ENCODE data around the gene CLBA1. TPM values are rescaled to one million over a fixed set of nuclear protein-coding genes. Genes with fewer than 3 reads are reported as not detected.
A peak's percentile ranks its signal among the peaks of the same experiment; 100 is the strongest.

Gene CLBA1
- total RNA-seq, 1 donor from 2014 or later, result 3.9 TPM

GRCh38 chr14:105019861-105020814 lies 34.5 kb downstream of the CLBA1 start:
- H3K4me3 Mint-ChIP-seq, result peak overlapping the region; percentile 84
- CTCF ChIA-PET, result interaction anchor here (1.1 to 1.6 kb wide), 6 partner anchors 8 to 26 kb away, joined by 3 to 9 read pairs (median 4); no protein-coding TSS in a partner anchor
- peaks cover 15% of the 10 kb centered on the region for H3K36me3 Mint-ChIP-seq (ENCODE audit: low read depth)
- ATAC-seq (ENCODE audit: low read depth), result peak; percentile 13
- peak overlapping the region; percentile 73 for H3K27ac Mint-ChIP-seq
- DNase-seq, result no peak
- H3K9me3 Mint-ChIP-seq, result no peaks in the 10 kb centered on the region
- no peaks in the 10 kb centered on the region for H3K27me3 Mint-ChIP-seq
- no peak for TF ChIP-seq CTCF (IDR thresholded peaks at IDR 0.05)
- intact Hi-C loops (cut with micrococcal nuclease), result loop anchor here (2.0 kb wide), 6 partner anchors 45 to 471 kb away; partner anchors contain the start of genes GPR132, SIVA1 and TEDC1
- POLR2A ChIA-PET, result interaction anchor here (0.6 to 3.0 kb wide), 12 partner anchors 25 to 508 kb away, joined by 3 to 27 read pairs (median 5); partner anchors contain the start of genes BRF1, CLBA1, GPR132 and SIVA1
- H3K4me1 Mint-ChIP-seq, result peaks cover 62% of the 10 kb centered on the region

GRCh38 chr14:105020815-105021655 lies 35.4 kb downstream of the CLBA1 start, which contains the start of gene CDCA4:
TSS of gene CDCA4 (minus strand) at chr14:105021083. CDS start at chr14:105011929, 9,154 bp downstream.
- ChIA-PET POLR2A (interaction anchor here (0.6 to 3.0 kb wide), 17 partner anchors 8 to 507 kb away, joined by 3 to 27 read pairs (median 5); partner anchors contain the start of genes BRF1, CLBA1, GPR132 and SIVA1), CTCF (interaction anchor here (1.0 to 1.6 kb wide), 4 partner anchors 21 to 25 kb away, joined by 3 to 9 read pairs (median 4); no protein-coding TSS in a partner anchor)
- no peaks in the 10 kb centered on the region for H3K27me3 Mint-ChIP-seq
- ATAC-seq (ENCODE audit: low read depth) (peak; percentile 84), DNase-seq (peak; percentile 97)
- H3K4me3 Mint-ChIP-seq, result peak within 1 kb of the TSS; percentile 92
- no peaks in the 10 kb centered on the region for H3K9me3 Mint-ChIP-seq
- TF ChIP-seq CTCF (IDR thresholded peaks at IDR 0.05), result no peak
- peaks cover 62% of the 10 kb centered on the region for H3K4me1 Mint-ChIP-seq
- H3K36me3 Mint-ChIP-seq (ENCODE audit: low read depth), result peaks cover 13% of the 10 kb centered on the region
- peak within 1 kb of the TSS; percentile 94 for H3K27ac Mint-ChIP-seq
- intact Hi-C loops (cut with micrococcal nuclease), result loop anchor here (1.0 to 2.0 kb wide), 8 partner anchors 24 to 470 kb away; partner anchors contain the start of genes CLBA1, GPR132, SIVA1 and TEDC1

- H3K27ac Mint-ChIP-seq, result peak overlapping the region; percentile 94
- no peak for TF ChIP-seq CTCF (IDR thresholded peaks at IDR 0.05)
- no peak for DNase-seq
- intact Hi-C loops (cut with micrococcal nuclease), result loop anchor here (1.0 to 2.0 kb wide), 8 partner anchors 24 to 469 kb away; partner anchors contain the start of genes CLBA1, GPR132, SIVA1 and TEDC1
- CTCF ChIA-PET, result interaction anchor here (1.0 to 1.6 kb wide), 3 partner anchors 20 to 24 kb away, joined by 4 to 9 read pairs (median 5); no protein-coding TSS in a partner anchor
- H3K4me3 Mint-ChIP-seq, result peak overlapping the region; percentile 92
- POLR2A ChIA-PET, result interaction anchor here (0.7 to 3.0 kb wide), 6 partner anchors 38 to 279 kb away, joined by 3 to 27 read pairs (median 5); partner anchors contain the start of genes BRF1 and GPR132
- no peaks in the 10 kb centered on the region for H3K9me3 Mint-ChIP-seq
- peaks cover 60% of the 10 kb centered on the region for H3K4me1 Mint-ChIP-seq
- H3K27me3 Mint-ChIP-seq, result no peaks in the 10 kb centered on the region
- H3K36me3 Mint-ChIP-seq (ENCODE audit: low read depth), result peaks cover 6% of the 10 kb centered on the region
- no peak for ATAC-seq (ENCODE audit: low read depth)
These were observed 36.2 kb downstream of the CLBA1 start for GRCh38 chr14:105021656-105022275.

- ATAC-seq (ENCODE audit: low read depth) (no peak), DNase-seq (no peak)
- intact Hi-C loops (cut with micrococcal nuclease), result no loop called here
- Mint-ChIP-seq H3K4me3 (peak overlapping the region; percentile 92), H3K27me3 (no peaks in the 10 kb centered on the region), H3K9me3 (no peaks in the 10 kb centered on the region), H3K36me3 (ENCODE audit: low read depth) (peaks cover 5% of the 10 kb centered on the region), H3K4me1 (peaks cover 61% of the 10 kb centered on the region), H3K27ac (no peak overlapping the region)
- CTCF ChIA-PET, result interaction anchor here (1.6 kb wide), 1 partner anchor 23 kb away, joined by 5 read pairs; no protein-coding TSS in a partner anchor
- no peak for TF ChIP-seq CTCF (IDR thresholded peaks at IDR 0.05)
- POLR2A ChIA-PET, result interaction anchor here (0.7 kb wide), 1 partner anchor 38 kb away, joined by 5 read pairs; no protein-coding TSS in a partner anchor
These were observed 36.7 kb downstream of the CLBA1 start for GRCh38 chr14:105022276-105022670.
